GM19438 (cell line): ENCODE results near the gene LHFPL3.
"Not testable (repeated sequence)": the region's sequence is repeated elsewhere in the genome, so short reads cannot be mapped to it uniquely, and the experiment has no call there.

Experiments used
- ATAC-seq: cut with Tn5 transposase; IDR thresholded peaks from one replicate; pipeline ENCODE4 v1.9.1; 2021; ENCODE audit warnings: low read depth; ENCODE audit not compliant: unreplicated experiment

The LHFPL3 gene

DNA sequence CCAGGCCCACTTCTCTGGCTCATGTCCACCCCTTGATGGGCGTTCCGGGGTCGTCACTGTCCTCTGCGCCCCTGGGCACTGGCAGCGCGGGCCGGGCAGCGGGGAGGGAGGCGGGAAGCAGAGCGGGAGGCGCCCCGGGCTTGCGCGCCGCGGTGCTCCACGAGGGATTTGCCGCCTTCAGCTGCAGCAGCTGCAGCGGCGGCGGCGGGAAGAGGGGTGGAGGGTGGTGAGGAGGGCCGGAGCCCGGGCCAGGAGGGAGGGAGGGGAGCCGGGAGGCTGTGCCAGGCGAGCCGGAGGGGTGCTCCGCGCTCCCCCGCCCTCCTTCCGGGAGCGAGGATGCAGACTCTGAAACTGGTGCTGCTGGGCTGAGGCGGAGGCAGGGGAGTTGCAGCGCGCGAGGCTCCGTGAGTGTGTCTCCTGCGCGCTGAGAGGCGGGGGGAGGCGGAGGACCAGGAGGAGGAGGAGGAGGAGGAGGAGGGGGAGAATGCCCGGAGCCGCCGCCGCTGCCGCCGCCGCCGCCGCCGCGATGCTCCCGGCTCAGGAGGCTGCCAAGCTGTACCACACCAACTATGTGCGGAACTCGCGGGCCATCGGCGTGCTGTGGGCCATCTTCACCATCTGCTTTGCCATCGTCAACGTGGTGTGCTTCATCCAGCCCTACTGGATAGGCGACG lies at the start of gene LHFPL3:
Gene LHFPL3, plus strand, starts transcription at position 308 of the 674 bp plus-strand sequence.
- ATAC-seq: no peak

DNA sequence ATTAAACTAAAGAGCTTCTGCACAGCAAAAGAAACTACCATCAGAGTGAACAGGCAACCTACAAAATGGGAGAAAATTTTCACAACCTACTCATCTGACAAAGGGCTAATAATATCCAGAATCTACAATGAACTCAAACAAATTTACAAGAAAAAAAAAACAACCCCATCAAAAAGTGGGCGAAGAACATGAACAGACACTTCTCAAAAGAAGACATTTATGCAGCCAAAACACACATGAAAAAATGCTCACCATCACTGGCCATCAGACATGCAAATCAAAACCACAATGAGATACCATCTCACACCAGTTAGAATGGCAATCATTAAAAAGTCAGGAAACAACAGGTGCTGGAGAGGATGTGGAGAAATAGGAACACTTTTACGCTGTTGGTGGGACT lies 46.7 kb upstream of the LHFPL3 start:
- ATAC-seq: not testable (repeated sequence)

DNA sequence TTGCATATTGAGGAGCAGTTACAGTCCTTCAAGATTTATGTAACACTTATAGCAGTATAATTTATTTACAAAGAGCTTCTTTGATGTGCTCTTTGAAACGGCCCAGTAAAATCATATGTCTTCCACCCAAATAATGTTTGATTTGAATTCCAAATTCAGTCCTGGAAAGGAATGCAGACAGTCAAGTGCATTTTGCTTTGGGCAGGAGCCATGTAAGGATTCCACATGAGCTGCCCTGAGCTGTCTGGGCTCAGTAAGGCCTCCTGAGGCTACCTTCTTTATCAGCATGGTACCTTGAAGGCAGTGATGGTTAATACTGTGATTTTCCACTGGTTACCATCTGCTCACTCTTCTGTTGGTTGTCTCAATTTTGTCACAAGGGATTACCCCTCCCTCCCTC lies 41.6 kb upstream of the LHFPL3 start:
- no peak for ATAC-seq

DNA sequence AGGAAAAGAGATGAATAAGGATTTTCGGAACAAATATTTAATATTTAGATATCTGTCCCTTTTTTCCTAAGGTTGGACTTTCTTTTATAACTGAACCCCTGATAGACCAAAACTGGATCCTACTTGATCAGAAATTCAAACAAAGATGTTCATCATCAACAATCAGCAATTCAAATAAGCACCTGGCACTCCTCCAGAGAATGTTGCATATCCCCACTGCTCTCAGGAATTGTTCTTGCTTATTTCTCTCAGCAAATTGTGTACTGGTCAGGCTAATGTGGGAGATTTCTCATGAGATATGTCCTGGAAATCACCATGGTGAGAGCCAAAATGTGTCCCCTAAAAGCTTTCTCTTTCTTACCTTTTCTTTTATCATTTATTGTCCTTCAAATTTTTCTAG lies 40.3 kb upstream of the LHFPL3 start:
- ATAC-seq: no peak

DNA sequence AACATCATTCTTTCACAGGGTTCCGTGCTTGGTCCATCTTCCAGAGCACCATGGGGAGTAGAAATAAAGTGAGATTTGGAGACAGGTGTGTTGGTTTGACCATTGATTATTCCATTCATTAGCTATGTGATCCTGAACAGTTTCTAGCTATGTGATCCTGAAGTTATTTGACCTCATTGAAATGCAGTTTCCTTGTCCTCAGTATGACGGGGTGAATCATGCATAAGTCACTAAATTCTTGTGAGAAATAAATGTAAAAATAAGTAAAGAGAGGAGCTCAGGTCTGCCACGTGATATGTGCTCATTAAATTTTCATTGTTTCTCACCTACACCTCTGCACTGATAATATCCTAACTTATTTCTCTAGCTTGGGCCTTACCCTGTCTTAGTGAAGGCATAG lies 34.1 kb upstream of the LHFPL3 start:
- ATAC-seq: no peak

DNA sequence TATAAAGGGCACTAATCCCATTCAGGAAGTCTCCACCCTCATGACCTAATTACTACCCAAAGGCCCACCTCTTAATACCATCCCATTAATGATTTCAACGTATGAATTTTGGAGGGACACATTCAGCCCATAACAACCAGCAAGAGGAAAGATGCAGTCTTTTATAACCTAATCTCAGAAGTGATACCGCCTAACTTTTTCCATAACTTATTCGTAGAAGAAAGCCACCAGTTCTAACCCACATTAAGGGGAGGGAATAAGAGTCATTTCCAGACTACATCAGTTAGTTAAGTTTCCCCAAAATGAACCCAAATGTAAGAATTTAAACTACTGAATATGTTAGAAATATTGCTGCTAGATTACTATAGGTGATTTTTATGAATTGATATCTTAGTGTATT lies 32.1 kb upstream of the LHFPL3 start:
- ATAC-seq: no peak

DNA sequence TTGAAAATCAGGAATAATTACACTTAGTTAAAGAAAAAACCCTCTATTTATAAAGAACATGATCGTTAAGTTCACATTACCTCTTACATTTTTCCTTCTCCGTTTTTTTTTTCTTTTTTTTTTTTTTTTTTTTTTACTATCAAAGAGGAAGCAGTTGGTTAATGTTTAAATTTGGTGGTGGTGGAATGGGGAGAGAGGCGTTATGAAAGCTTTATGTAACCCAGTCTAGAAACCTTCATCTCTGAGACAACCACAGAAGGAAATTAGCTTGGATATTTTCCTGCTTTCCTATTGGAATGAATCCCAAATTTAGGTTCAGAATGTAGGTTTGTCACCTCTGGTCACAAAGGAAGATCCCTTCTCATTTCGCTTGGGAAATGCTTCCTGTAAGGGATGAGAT lies 31.5 kb upstream of the LHFPL3 start:
- peak; percentile 58 for ATAC-seq

DNA sequence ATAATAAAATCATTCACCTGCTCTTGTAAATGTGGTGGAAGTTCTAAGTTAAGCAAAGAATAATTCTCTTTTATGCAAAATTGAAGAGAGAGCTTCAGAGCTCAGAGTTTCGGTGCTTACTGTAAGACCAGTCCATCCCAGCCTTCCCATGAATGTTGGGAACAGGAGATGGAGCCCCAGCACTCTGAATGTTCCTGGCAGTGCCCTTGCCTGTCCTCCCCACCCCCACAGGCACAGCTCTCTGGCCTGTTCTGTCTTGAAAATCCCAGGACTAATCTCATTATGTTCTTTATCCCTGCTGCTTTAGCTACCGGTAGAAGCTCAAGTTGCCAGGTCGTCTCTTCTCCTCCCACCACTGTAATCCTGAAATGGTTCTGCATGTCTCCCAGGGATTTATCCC lies 29.1 kb upstream of the LHFPL3 start:
- ATAC-seq: no peak

DNA sequence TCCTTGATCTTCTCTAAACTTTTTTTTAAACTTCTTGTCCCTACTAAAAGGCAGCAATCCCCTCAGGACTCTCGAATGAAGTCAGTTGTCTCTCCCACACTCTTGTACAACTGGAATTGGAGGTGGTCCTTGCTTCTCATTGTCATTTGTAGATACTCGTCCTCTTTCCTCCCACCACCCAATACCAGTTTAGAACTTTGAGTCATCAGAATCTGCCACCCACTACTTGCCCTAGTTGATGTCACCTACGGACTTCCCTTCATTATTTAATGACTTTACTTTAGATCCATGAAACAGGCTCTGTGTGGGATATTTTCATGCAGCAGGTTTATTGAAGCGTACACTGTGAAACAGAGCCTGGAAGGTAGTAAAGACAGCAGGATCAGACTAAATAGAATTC lies 28.6 kb upstream of the LHFPL3 start:
- ATAC-seq: no peak

DNA sequence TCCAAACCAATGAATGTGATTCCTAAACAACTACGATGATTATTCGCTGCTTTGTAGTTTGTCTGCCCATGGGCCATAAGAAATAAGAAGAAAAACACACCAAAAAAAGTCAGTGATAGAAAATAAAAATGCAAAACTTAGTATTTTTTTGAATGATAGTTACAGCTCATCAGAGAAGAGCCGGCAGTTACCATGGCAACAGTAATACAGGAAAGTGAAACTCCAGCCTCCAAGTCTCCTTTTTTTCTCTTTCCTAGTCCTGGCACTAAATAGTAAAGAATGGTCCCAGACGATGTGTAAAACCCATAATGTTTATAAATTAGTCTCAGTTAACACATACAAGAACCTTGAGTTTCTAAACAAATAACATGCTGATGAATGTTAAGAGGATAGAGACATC lies 21.6 kb upstream of the LHFPL3 start:
- no peak for ATAC-seq

DNA sequence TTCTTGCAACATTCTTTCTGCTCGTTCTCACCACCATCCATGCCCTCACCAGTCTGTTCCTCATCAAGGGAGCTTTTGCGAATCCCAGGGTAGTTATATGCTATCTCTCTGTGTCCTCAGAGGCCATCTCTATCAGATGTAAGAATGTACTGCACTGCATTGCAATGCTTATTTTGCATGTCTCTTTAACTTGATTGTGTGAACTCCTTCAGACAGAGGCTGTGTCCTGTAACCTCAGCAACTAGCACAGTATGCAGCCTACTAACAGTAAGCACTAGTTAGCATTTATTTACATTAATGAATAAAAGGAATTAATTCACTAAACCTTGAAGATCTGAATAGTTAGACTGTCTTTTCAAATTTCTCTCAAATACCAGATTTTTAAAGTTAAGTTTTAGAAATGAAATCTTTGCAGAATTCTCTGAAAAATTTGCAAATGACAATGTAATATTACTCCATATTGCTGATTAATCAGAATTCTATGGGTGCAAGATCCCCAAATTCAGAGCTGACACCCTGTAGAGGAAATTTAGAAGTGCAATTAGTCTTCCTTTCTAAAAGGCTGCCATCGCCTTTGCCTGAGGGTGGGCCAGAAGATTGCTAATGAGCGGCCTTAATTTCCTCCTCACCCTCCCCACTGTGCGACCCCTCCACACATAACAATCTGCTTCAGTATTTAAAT lies 10.3 kb upstream of the LHFPL3 start:
- no peak for ATAC-seq

DNA sequence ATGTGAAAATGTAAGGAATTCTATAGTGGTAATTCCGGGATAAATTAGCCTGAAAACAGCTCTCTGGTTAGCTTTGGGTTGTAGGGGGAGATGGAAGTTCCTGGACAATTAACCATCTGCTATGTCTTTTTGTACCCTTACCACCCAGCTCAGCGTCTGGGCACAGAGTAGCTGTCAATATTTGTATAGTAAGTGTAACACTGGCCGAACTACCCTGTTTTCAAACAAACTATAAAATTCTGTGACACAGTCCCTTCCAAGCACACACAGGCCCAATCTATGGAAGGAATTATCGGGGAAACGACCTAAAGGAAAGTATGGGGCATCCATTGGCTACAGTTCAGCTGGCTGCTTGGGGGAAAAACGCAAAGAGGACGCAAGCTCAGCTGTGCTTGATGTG lies 869 bp upstream of the LHFPL3 start:
- no peak for ATAC-seq

DNA sequence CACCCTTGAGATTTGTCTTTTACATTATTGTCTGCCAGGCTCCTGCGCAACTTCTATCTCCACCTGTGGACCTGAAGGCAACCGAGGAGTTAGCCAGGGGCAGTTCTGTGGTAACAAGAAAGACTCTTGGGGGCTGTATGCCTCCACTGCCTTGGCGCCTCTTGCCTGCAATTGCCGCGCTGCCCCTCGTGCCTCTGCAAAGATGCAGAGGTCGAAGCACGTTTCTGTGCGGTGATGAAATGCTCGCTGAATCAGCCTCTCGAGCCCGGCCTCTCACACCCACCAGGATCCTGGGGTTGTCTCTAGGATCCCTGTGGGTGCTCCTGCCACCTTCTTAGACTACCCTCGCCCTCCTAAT lies 486 bp upstream of the LHFPL3 start:
- no peak for ATAC-seq

DNA sequence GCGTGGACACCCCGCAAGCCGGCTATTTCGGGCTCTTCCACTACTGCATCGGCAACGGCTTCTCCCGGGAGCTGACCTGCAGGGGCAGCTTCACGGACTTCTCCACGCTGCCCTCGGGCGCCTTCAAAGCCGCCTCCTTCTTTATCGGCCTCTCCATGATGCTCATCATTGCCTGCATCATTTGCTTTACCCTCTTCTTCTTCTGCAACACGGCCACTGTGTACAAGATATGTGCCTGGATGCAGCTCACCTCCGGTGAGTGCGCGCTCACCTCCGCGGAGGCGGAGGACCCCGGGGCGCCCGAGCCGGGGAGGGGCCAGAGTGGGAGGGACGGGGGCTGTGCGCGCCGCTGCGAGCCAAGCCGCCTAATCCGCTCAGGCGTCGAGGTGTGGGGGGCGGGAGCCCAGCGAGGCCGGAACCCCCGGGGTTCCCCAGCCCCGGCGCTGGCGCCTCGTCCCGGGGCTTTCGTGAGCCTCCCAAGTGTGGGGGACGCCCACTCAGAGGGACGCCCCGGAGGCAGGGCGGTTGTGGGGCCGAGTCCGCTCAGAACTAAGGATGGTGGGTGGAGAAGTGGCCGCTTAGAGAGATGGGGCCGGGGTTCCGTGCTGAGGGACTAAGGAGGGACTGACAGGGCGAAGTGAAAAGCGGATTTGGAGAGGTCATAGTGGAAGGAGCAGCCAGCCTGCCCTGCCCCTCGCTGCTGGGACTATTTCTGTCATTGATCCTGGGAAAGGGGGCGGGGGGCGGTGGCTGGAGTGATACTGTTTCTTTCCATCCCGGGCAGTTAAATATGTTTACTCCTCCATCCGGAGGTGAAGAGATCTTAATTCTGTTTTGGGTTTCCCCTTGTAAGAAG lies 795 bp downstream of the LHFPL3 start:
- ATAC-seq: no peak

DNA sequence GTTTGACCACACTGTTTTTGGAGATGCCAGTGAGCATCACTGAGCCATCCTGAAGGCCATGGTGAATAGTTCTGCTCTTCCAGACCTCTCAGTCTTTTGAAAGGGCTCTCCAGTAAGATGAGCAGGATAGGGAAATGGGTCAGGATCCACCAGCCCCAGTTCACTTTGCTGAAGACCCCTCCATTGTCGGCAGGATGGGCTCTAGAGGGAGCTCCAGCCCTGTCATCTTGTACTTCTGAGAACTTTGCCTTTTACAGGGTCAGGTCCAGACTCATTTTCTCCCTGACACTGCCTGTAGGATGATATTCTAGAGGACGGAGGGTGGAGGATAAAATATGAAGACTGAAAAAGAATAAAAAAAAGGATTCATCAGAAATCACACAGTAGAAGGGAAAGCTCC lies 13.1 kb downstream of the LHFPL3 start:
- no peak for ATAC-seq

DNA sequence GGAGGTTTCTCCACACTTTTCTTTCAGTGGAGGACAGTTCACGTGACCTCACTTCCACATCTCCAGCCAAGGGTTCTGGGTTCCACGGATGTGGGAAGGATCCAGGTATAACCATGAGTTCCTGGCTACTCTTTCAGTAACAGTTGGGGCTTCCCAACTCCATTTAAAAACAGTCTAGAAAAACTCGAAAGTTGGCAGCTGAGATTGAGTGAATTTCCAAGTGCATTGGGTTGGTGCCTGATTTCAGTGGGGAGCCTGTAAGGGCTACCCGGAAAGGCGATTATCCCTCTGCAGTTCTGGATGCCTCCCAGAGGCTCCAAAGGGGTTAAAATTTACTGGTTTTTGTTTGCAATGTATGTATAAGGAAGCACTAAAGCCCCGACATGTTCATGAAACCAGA lies 24.3 kb downstream of the LHFPL3 start:
- ATAC-seq: no peak

DNA sequence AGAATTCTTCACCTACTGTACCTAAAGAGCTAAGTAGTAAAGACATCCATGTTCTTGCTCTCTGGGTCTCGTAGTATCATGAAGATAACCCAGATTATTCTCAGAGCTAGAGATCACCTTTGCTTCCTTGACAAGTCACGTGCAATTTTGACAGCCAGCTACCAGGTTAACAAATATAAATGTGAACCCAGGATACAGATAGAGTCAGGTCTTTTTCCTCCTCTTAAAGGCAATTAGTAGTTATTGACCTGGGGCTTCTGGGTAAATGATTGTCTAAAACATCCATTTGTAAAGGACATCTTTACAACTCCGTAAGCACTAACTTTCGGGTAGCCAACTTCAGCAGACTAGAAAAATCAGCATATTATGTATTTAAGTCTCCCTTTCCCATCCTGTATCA lies 28.8 kb downstream of the LHFPL3 start:
- ATAC-seq: no peak

DNA sequence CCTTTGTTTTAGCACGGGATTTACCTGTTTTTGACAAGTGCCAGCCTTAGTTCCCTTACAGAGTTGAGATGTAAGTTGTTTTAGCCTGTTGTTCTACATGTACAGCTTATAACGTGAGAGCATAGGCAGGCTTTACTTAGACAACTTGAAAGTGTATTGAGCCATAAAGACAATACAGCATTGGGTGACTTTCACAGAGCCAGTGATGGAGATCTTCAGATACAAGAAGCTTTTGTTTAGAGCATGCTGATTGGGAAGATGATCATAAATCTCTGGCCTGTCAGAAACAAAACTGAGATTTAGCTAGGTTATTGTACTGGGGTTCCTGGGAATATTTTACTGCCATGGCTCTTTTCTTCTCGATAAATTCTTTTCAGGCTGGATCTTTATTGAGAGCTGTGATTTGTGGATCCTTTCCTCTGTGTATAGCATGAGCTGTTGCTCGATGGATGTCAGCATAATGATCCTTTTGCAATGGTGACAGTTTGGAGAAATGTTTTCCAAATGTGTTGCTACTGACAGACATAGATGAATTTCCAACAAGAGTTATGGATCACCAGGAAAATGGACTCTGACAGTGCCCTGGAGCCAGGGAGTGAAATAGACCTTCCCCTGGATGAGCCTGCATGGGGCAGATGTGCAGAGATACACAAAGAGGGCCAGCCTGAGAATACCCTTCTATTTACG lies 30.2 kb downstream of the LHFPL3 start:
- ATAC-seq: no peak

DNA sequence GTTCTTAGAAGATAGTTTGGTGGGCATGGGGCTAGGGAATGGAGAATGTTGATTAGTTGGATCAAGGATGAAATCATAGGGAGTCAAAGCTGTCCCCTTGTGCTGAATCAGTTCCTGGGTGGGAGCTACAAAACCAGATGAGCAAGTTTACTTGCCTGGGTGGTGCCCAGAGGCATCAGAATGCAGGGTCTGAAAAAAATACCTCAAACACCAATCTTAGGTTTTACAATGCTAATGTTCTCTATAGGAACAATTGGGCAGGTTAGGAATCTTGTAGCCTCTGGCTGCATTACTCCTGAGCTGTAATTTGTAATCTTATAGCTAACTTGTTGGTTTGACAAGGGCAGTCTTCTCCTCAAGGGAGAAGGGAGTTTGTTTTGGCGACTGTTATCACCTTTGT lies 34.4 kb downstream of the LHFPL3 start:
- ATAC-seq: no peak

DNA sequence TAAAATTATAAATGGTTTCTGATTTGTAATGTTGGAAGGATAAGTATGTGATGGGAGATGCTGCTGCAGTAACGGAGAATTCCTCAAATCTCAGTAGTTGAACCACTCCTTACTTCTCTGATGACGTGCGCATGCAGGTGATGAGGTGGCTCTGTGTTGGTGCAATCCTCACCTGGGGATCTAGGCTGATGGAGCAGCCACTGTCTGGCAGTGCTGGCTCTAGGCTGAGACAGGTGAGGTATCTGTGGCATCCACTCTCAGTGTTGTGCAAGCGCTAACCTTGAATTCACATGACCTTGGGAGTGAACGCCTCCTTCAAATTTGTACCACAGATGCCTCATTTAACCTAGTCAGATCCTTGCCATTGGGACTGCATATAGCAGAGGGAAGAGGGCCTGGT lies 35.0 kb downstream of the LHFPL3 start:
- ATAC-seq: no peak

DNA sequence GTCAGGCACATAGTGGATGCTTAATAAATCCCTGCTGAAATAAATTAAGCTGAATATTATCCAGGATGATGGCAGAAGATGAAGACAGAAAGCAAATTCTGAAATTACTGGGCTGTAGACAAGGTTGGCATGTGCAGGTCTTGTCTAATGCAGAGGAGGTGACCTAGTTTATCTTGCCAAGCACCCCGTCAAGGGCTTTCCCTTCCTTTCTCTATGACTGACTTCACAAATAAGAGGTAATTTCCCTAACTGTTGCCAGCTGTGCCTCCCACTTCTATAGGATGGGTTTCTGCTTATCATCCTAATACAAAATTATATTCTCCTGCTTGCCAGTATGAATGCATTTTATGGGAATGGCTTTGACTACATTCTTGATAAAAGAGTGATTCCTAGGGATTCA lies 38.0 kb downstream of the LHFPL3 start:
- no peak for ATAC-seq
